HG03060 (cell line): ENCODE results near the gene RCE1.

ENCODE experiments used
- ATAC-seq: cut with Tn5 transposase; IDR thresholded peaks from one replicate; pipeline ENCODE4 v1.9.1; 2021; ENCODE audit warnings: low read depth, moderate number of reproducible peaks; ENCODE audit not compliant: unreplicated experiment

Gene RCE1

GRCh38 chr11:66868082-66868725 lies 25.0 kb downstream of the RCE1 start:
- ATAC-seq = no peak

DNA sequence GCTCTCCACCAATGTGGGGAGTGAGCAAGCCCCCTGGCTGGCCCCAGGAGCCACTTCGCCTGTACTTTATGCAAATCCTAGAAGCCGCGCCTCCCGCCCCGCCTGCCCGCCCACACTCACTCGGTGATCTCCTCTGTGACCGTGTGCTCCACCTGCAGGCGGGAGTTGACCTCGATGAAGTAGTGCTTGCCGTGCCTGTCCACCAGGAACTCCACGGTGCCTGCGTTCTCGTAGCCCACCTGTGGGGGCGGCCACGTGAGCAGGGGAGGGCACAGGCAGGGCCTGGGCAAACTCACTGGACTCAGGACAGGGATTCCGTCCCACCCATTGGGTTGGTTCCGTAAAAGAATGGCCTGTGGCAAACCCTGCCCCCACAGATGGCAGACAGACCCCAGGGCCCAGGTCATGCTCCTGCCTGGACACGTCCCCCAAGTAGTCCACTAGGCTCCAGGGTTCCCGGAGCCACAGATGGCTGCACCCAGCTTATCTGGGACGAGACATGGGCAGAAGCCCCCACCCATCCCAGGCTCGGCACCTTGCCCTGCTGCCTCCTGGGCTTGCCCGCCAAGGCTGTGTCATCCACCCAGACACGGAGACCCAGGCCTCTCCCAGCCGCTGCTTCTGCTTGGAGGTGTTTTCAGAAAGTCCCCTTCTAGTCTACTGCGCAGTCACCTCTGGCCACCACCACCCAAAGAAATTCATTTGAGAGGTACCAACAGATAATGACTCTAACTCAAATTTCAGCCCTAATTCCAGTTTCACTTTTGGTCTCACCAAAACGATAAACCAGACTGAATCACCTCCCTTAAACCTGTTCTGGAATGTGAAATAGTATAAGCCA lies 25.7 kb downstream of the RCE1 start:
- ATAC-seq = peak; percentile 61

- no peak for ATAC-seq
Observed at GRCh38 chr11:66869567-66869870, 26.3 kb downstream of the RCE1 start.

DNA sequence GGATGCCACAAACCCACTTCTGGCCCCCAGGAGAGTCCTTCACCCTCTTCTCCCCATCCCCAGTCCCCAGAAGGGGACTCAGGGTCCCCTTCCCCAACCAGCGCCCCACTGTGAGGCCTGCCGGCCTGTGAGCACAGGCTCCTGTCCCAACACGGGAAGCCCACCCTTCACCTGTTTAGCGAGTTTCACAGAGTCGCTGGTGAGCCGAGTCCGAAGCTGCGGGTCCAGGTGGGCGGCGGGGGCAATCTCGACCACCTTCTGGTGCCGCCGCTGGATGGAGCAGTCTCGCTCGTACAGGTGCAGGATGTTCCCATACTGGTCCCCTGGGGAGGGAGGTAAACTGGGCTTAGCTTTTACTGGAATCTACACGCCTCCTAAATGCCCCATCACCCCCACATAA lies 26.9 kb downstream of the RCE1 start:
- no peak for ATAC-seq

DNA sequence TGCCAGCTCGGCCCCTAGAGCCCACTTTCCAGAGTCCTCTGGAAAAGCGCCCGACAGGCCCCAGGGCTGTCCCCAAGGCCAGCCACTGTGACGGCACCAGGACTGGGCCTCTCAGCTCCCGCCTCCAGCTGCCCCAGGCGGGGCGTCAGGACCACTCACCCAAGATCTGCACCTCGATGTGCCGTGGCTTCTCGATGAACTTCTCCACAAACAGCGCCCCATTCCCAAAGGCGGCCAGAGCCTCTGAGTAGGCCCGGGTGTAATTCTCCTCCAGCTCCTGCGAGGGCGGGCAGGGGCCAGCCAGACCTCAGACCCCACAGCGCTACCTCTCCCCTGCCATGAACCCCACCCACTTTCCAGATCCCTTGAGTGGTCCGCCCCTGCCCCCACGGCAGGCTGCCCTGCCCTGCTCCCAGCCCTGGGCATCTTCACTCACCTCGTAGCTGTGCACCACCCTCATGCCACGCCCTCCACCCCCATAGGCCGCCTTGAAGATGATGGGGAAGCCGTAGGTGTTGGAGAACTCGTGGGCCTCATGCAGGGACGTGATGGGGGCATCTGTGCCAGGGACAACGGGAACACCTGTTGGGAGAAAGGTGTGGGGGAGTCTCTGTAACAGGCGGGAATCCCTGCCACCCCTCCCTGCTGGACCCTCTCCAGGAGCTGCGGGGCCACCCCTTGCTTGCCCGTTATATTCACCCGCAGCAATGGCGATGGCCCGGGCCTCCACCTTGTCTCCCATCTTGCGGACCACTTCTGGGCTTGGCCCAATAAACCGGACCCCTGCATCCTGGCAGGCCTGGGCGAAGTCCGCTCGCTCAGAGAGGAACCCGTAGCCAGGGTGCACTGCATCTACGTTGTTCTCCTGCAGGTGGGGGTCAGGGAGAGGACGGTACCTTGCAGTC lies 27.6 kb downstream of the RCE1 start:
- ATAC-seq = no peak

GRCh38 chr11:66871521-66871901 lies 28.3 kb downstream of the RCE1 start:
- no peak for ATAC-seq

DNA sequence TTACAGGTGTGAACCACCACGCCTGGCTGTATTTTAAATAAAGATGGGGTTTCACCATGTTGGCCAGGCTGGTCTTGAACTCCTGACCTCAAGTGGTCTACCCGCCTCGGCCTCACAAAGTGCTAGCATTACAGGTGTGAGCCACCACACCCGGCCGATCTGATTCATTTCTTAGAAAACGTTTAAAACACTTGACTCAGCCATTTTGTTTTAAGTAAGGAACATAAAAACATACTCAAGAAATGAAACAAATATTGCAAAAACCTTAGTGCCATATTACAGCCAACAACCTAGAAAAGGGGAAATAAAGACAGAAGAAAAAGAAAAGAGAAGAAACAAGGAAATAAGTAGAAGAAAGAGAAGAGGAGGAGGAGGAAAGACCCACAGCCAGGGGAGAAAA lies 31.0 kb downstream of the RCE1 start:
- ATAC-seq = no peak

- ATAC-seq = no peak
Observed at GRCh38 chr11:66875378-66875777, 32.1 kb downstream of the RCE1 start.

GRCh38 chr11:66877588-66878385 lies 34.5 kb downstream of the RCE1 start:
- ATAC-seq = no peak

DNA sequence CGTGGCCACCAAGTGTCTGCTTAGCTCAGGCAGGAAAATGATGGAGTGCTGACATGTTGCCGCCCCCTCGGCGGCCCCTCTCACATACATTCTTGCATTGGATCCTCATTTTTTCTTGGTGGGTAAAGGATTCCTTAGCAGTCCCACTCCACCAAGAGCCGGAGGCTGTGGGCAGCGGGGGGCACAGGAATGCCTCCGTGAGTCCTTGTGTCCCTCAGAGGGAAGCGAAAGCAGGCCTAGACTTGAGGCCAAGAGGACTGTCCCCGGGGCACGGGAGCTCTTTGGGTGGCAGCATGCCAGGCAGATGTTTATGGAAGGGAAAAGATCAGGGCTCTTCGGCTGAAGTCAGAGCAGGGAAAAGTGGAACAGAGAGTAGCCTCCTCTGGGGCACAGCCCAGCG lies 35.2 kb downstream of the RCE1 start:
- no peak for ATAC-seq

GRCh38 chr11:66879000-66879399 lies 35.8 kb downstream of the RCE1 start:
- ATAC-seq = no peak

DNA sequence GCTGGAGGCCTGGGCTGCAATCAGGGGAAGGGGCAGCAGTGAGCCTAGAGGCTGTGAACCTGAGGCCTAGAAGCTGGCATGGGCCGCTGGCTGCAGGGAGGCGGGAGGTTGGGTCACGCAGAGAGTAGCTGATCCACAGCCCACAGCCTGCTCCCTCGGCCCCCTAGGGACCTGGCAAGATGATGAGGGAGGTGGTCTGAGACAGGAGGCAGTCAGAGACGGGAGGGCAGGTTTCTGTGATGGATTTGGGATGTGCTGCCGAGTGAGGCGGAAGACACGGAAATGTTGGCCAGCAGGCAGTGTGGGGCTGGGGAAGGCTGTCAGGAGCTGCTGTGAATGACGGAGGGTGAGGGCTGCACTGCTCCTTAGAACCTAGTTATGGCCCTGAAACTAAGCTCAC lies 36.3 kb downstream of the RCE1 start:
- ATAC-seq = no peak

DNA sequence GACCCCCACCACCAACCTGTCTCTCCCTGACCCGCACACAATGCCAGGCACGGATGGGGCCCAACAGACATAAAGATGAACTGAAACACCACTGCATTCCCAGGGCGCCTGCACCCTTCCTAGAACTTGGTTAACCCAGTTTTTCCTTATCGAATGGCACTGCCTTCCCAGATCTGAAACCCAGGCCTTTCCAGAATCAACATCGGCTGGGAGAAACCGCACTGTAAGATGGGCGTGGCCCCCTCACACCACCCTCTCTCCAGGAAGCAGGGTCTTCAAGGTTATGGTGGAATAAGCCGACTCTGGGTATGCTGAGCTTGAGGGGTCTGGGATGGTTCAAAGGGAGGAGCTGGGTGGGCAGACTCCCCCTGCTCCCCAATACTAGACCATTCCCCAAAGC lies 36.8 kb downstream of the RCE1 start:
- ATAC-seq = no peak

DNA sequence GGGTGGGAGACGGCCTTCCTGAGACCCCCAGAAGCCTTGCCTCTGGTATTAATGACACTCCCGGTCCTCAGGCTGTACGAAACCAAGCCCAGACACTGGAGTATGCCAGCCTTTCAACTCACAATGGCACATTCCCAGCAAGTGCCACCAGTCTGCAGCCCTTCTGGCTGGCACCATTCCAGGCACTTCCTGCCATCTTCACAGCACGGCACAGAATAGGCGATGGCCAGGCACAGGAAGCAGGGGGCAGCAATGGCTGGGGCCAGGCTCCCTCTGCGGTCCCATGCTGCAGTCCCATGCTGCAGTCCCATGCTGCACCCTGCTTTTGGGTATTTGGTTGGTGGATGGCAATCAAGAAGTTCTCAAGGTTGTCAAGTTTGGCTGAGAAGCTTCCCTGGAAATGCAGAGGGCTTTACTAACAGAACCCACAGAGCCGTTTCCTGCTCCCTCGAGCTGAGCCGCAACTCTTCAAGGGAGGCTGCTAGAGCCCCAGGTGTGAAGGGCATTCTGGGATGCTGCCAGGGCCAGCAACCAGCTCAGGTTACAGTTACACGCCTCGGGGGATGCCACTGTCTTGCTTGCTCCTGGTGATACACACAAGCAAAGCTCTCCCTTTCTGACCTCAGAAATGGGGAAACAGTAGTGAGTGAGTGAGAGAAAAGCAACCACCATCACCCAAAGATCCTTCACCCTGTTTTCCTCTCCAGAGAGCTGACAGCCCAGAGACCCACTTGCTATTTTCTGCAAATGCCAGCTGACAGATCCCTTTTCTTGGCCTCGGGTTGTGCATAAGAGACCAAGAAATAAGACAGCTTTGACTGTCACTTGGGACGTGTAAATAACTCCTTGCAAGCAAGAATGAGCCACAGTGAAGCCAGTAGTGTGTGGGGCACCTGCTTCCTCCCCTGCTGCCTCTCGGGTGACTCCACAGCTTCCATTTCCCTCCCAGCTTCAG lies 37.5 kb downstream of the RCE1 start:
- ATAC-seq = no peak

- ATAC-seq = no peak
Observed at GRCh38 chr11:66881451-66881835, 38.2 kb downstream of the RCE1 start.

DNA sequence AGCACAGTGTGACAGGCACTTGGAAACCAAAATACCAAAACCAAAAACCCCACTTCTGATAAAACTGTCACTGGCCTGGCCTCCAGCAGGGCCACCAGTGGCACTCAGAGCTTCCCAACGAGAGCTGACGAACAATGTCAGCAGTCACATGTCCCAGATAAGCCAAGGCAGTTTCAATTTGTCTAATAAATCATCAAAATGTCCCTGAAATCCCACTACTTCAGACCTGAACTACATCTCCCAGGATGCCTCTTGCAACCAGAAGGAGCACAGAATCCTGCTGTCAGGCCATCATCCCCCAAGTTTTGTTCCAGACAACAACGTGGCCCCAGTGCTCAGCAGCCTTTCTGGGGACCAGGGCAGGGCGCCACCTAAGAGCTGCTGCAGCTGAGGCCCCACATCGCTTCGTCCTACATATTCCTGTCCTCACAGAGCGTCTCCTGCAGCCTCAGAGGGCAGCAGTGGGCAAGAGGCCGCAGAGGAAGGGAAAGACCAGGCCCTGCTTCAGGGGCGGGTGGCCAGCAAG lies 38.7 kb downstream of the RCE1 start:
- no peak for ATAC-seq

DNA sequence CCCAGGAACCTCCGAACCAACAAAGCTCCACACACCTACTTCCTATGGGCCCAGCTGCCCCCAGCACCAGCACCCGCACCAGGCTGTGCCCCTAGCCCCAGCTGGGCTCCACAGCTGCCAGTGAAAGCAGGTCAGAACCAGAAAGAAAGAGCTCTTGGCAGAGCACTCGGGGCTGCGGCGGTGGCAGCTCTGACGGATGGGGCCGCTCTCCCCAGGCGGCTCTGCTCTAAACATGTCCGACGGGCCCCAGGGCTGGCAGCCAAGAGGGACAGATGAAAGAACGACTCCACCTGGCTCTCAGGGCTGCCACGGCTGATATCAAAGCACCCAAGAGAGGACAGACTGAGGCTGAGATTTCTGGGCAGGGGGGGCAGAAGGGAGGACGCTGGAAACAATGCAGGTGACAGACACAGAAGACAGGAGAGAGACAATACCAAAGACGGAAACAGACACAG lies 39.3 kb downstream of the RCE1 start:
- ATAC-seq = no peak

- ATAC-seq = no peak
Observed at GRCh38 chr11:66883016-66883965, 40.0 kb downstream of the RCE1 start.
